Bronchial smooth muscle cell (primary cell): ENCODE data around the gene TNFRSF4. TPM values are rescaled to one million over a fixed set of nuclear protein-coding genes. Genes with fewer than 3 reads are reported as not detected.

Source experiments
- total RNA-seq: library from RNA; depleted of rRNA; stranded (reverse); fragments of >200 nt; gene quantifications from 2 replicates; pipeline ENCODE4 v1.2.1, GENCODE V29; 2014

TNFRSF4 gene
- under 0.01 TPM in 1 of 2 replicates, not detected in the other for total RNA-seq

DNA sequence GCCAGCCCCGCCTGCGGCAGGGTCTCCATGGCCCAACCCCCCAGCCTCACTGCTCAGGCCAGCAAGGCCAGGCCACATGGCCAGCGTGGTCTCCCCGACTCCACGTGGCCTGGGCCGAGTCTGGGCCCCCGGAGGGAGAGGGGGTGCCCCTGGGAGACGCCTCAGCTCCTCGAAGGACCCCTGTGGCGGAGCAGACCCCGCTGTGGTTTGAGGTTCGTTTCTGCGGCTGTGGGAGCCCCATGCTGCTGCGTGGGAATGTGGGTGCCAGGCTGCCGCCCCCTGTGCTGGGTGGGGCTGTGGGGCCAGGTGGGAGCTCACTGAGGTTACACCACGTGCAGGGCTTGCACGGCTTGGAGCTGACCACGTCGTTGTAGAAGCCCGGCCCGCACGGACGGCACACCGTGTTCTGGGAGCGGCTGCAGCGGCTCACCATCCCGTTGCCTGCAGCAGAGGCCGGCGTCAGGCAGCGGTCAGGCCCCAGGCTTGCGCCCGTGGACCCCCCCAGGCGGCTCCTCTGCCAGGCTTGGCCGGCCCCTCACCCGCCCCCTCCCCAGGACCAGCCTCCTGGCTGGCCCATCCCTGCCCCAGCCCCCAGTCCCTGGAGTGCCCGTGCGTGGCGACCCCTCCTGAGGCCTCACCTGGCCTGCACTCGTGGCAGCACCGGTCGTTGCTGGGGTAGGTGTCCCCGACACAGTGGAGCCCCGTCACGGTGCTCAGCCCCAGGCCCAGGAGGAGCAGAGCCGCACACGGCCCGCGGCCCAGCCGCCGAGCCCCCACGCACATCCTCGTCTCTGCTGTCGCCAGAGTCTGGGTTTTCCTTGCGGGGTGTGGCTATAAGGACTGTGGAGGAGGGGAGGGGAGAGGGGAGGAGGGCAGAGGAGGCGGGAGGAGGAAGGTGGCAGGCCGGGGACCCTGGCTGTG is at the start of gene TNFRSF4:
Gene TNFRSF4, minus strand, starts transcription at position 809 of the 921 bp plus-strand sequence. Its CDS starts 26 bp downstream, at position 783.

DNA sequence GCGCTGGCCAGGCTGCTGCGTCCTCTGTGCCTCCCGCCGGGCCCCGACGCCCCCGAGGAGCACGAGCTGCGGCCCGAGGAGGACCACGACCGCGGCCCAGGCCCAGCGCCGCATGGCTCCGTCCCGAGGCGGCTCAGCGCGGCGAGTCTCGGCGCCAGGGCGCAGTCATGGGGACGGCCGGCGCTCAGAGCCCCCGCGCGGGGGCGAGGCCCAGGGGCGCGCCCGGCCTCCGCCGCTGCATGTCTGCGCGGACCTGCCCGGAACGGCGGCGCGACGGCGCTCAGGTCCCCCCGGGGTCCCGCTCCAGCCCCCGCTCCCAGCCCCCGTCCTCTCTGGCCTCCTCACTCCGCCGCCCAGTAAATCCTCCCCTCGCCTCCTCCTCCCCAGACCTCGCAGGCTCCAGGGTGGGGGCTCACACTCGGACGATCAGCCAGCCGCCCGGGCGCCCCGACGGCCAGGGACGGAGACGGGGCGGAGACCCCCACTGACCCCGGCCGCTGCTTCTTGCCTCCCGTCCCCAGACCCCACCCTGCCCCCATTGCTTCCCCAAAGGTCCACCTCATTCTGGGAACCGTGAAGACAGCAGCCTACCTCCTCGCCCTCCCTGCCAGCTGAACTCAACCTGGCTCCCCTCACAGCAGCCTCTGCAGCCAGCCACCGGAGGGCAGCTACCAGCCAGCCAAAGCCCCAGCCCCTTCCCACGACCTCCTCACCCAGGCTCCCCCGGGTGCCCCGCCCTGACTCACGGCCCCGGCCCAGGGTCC is 32.8 kb upstream of the TNFRSF4 start, which contains the start of gene C1QTNF12:
Gene C1QTNF12, minus strand, starts transcription at position 146 of the 764 bp plus-strand sequence. Its CDS starts 32 bp downstream, at position 114.

DNA sequence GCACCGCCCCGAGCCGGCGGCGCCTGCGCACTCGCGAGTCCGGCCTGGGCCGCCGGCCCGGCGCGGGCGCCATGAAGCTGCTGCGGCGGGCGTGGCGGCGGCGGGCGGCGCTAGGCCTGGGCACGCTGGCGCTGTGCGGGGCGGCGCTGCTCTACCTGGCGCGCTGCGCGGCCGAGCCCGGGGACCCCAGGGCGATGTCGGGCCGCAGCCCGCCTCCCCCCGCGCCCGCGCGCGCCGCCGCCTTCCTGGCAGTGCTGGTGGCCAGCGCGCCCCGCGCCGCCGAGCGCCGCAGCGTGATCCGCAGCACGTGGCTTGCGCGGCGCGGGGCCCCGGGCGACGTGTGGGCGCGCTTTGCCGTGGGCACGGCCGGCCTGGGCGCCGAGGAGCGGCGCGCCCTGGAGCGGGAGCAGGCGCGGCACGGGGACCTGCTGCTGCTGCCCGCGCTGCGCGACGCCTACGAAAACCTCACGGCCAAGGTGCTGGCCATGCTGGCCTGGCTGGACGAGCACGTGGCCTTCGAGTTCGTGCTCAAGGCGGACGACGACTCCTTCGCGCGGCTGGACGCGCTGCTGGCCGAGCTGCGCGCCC is 18.3 kb upstream of the TNFRSF4 start, which contains the start of gene B3GALT6:
Gene B3GALT6, plus strand, starts transcription at position 30 of the 588 bp plus-strand sequence. Its CDS starts 42 bp downstream, at position 72.

DNA sequence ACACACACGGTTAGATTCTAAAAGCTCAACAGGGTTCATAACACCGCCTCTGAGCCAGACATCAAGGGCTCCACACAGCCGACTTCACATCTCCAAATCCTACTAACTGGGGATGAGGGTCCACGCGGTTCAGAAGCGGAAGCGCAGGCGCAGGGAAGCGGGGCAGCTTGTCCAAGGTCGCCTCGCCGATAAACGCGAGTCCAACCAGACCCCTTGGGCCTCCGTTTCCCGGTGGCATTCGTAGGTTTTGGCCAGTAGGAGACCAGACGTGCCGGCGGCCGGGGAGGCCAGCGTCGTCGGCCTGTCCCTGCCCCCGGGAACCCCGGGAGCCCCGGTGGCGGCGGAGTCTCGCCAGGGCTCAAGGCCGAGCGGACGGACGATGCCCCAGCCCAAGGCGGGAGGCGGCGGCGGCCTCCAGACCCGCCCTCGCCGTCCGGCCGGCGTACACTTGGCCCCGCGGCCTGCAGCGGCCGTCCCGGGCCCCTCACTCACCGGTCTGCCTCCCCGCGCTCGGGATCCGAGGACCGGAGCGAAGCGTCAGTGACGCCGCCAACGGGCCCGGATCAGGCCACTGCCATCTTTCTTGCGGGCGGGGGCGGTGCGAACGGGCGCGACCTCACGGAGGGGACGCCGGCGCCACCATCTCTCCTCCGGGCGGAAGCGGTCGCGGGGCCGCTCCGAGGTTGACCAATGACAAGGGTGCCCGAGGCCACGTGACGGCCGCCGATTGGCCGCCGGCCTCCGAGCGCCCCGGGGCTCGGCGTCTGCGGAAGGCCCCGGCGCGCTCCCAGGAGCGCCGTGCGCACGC is 17.7 kb upstream of the TNFRSF4 start, which contains the start of gene SDF4:
Gene SDF4, minus strand, starts transcription at position 602 of the 808 bp plus-strand sequence. CDS start 3,229 bp downstream, outside the sequence.

DNA sequence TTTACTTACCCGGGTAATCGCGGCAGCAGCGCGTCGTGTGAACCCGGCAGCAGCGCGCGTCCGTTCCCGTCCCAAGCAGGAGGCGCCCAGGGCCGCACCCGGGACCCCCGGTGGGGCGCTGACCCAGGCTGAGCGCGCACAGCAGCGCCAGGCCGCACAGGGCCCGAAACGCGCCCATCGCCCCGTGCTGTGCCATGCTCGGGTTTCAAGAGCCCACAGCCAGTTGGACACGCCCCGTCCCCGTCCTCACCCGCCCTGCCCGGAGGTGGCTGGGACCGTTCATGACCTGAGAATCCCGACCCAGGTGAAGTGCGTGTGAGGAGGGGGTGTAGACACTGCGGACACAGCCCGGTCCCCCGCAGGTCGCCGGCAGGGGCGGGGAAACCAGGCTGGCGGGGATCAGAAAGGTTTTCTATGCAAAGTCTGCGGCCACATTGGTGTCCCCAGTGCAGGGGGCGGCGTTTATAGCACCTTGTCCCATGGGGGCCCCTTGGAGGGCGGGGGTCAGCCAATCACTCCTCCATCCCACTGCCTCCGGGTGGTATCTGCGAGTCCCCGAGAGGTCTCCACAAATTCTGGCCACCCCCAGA is 7.5 kb downstream of the TNFRSF4 start, which contains the start of gene TNFRSF18:
Gene TNFRSF18, minus strand, starts transcription at position 217 of the 590 bp plus-strand sequence. Its CDS starts 21 bp downstream, at position 196.

DNA sequence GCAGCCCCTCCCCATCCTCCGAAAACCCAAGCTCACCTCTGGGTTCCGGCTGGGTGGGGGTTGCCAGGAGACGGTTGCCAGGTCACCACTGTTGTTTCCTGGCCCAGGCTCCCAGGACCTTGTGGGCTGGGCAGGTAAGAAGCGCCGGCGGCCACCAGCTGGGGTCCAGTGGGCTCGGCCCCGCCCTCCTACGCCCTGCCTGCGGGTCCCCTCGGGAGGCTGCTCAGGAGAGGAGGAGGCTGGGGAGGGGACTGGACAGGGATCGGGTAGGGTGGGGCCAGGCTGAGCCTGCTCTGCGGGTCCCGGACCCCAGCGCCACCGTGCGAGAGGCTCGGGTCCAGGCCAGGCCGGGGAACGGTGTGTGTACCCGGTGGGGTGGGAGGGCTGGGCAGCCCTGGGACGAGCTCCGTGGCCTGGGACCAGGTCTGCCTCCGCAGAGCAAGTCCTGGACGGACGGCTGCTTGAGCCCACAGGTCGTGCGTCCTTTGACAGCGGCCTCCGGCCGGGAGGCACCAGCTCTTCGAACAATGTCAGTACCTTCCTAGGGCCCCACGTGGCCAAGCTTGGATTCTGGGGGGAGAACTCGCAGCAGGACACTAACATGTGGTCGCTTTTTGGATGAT is 40.0 kb downstream of the TNFRSF4 start, which contains the start of gene TTLL10:
Gene TTLL10, plus strand, starts transcription at position 88 of the 623 bp plus-strand sequence. CDS start 5,336 bp downstream, outside the sequence.

Other genes starting within 250 kb of the TNFRSF4 start
- 0.09 and 0.63 TPM in 2 replicates for gene PLEKHN1, start 247.7 kb downstream of the TNFRSF4 start, total RNA-seq
- gene PERM1, start 232.1 kb downstream of the TNFRSF4 start, total RNA-seq = under 0.01 TPM in 1 of 2 replicates, not detected in the other
- 0.43 and 1.1 TPM in 2 replicates for gene HES4, start 214.1 kb downstream of the TNFRSF4 start, total RNA-seq
- gene ISG15, start 200.7 kb downstream of the TNFRSF4 start, total RNA-seq = 95.7 and 131 TPM in 2 replicates
- gene AGRN, start 194.0 kb downstream of the TNFRSF4 start, total RNA-seq = 22.7 and 38.8 TPM in 2 replicates
- under 0.01 TPM in 1 of 2 replicates, not detected in the other for gene RNF223, start 139.8 kb downstream of the TNFRSF4 start, total RNA-seq
- 2.1 and 3.2 TPM in 2 replicates for gene C1orf159, start 98.1 kb downstream of the TNFRSF4 start, total RNA-seq
- not detected in 2 replicates for gene TTLL10, start 40.3 kb downstream of the TNFRSF4 start, total RNA-seq
- gene TNFRSF18, start 7.6 kb downstream of the TNFRSF4 start, total RNA-seq = 0.34 and 0.79 TPM in 2 replicates
- 136 and 144 TPM in 2 replicates for gene SDF4, start 17.8 kb upstream of the TNFRSF4 start, total RNA-seq
- gene B3GALT6, start 18.1 kb upstream of the TNFRSF4 start, total RNA-seq = 10.1 and 14.0 TPM in 2 replicates
- 2.1 and 2.8 TPM in 2 replicates for gene C1QTNF12, start 32.6 kb upstream of the TNFRSF4 start, total RNA-seq
- 23.4 and 30.9 TPM in 2 replicates for gene UBE2J2, start 59.7 kb upstream of the TNFRSF4 start, total RNA-seq
- 1.2 and 1.3 TPM in 2 replicates for gene SCNN1D, start 66.3 kb upstream of the TNFRSF4 start, total RNA-seq
- gene ACAP3, start 93.8 kb upstream of the TNFRSF4 start, total RNA-seq = 66.0 and 87.7 TPM in 2 replicates
- 9.6 and 9.9 TPM in 2 replicates for gene PUSL1, start 94.4 kb upstream of the TNFRSF4 start, total RNA-seq
- 56.0 and 74.6 TPM in 2 replicates for gene INTS11, start 110.5 kb upstream of the TNFRSF4 start, total RNA-seq
- gene CPTP, start 110.6 kb upstream of the TNFRSF4 start, total RNA-seq = 4.1 and 6.8 TPM in 2 replicates
- 0.16 and 0.17 TPM in 2 replicates for gene TAS1R3, start 117.1 kb upstream of the TNFRSF4 start, total RNA-seq
- gene DVL1, start 135.3 kb upstream of the TNFRSF4 start, total RNA-seq = 67.0 and 107 TPM in 2 replicates
- 273 and 326 TPM in 2 replicates for gene MXRA8, start 144.4 kb upstream of the TNFRSF4 start, total RNA-seq
- 53.0 and 102 TPM in 2 replicates for gene AURKAIP1, start 161.1 kb upstream of the TNFRSF4 start, total RNA-seq
- gene CCNL2, start 185.2 kb upstream of the TNFRSF4 start, total RNA-seq = 115 and 141 TPM in 2 replicates
- 86.0 and 91.9 TPM in 2 replicates for gene MRPL20, start 193.1 kb upstream of the TNFRSF4 start, total RNA-seq
- 1.1 and 1.9 TPM in 2 replicates for gene ANKRD65, start 207.1 kb upstream of the TNFRSF4 start, total RNA-seq
- gene VWA1, start 221.5 kb upstream of the TNFRSF4 start, total RNA-seq = 3.4 and 3.9 TPM in 2 replicates
- under 0.01 TPM in 1 of 2 replicates, not detected in the other for gene ATAD3C, start 235.5 kb upstream of the TNFRSF4 start, total RNA-seq